ENCODE data around the gene RIN1.
"Not testable (repeated sequence)": the region's sequence is repeated elsewhere in the genome, so short reads cannot be mapped to it uniquely, and the experiment has no call there.

The RIN1 gene

GRCh38 chr11:66336234-66337102 lies at the start of gene RIN1:
Gene RIN1, minus strand, starts transcription at chr11:66336434. Its CDS starts 32 bp downstream, at chr11:66336402.
- DNase-seq (ENCODE audit: low spot score): peak; percentile 100

- DNase-seq (ENCODE audit: low spot score): not testable (repeated sequence)
Measured at GRCh38 chr11:66384316-66384715, 48.1 kb upstream of the RIN1 start.

- not testable (repeated sequence) for DNase-seq (ENCODE audit: low spot score)
Measured at GRCh38 chr11:66380264-66380663, 44.0 kb upstream of the RIN1 start.

- not testable (repeated sequence) for DNase-seq (ENCODE audit: low spot score)
Measured at GRCh38 chr11:66373690-66374287, 37.6 kb upstream of the RIN1 start.

GRCh38 chr11:66373265-66373664 lies 37.0 kb upstream of the RIN1 start:
- DNase-seq (ENCODE audit: low spot score): no peak

GRCh38 chr11:66371627-66372415 lies 35.6 kb upstream of the RIN1 start, which contains the start of gene SLC29A2:
Gene SLC29A2, minus strand, starts transcription at chr11:66371760. Its CDS starts 169 bp downstream, at chr11:66371591.
- DNase-seq (ENCODE audit: low spot score): no peak

- no peak for DNase-seq (ENCODE audit: low spot score)
Measured at GRCh38 chr11:66369073-66369894, 33.0 kb upstream of the RIN1 start.

- no peak for DNase-seq (ENCODE audit: low spot score)
Measured at GRCh38 chr11:66368484-66368883, 32.2 kb upstream of the RIN1 start.

GRCh38 chr11:66367561-66368312 lies 31.5 kb upstream of the RIN1 start:
- no peak for DNase-seq (ENCODE audit: low spot score)

GRCh38 chr11:66366844-66367477 lies 30.7 kb upstream of the RIN1 start:
- DNase-seq (ENCODE audit: low spot score): no peak

- no peak for DNase-seq (ENCODE audit: low spot score)
Measured at GRCh38 chr11:66365711-66366619, 29.7 kb upstream of the RIN1 start.

GRCh38 chr11:66365166-66365565 lies 28.9 kb upstream of the RIN1 start:
- DNase-seq (ENCODE audit: low spot score): no peak

- DNase-seq (ENCODE audit: low spot score): no peak
Measured at GRCh38 chr11:66363805-66364535, 27.7 kb upstream of the RIN1 start.

- DNase-seq (ENCODE audit: low spot score): no peak
Measured at GRCh38 chr11:66363187-66363601, 27.0 kb upstream of the RIN1 start.

- no peak for DNase-seq (ENCODE audit: low spot score)
Measured at GRCh38 chr11:66362481-66363147, 26.4 kb upstream of the RIN1 start.

GRCh38 chr11:66361502-66361941 lies 25.3 kb upstream of the RIN1 start:
- no peak for DNase-seq (ENCODE audit: low spot score)

GRCh38 chr11:66360406-66361073 lies 24.3 kb upstream of the RIN1 start:
- no peak for DNase-seq (ENCODE audit: low spot score)
